ENCODE data around the gene SFSWAP. TPM values are rescaled to one million over a fixed set of nuclear protein-coding genes. Genes with fewer than 3 reads are reported as not detected.

SFSWAP gene
- total and polyA plus RNA-seq, 2 of the 8 experiments (the other 6 are each of a cell fraction or from before 2014, with no cell fraction given), result 36.5 to 49.5 TPM

- no peak overlapping the region for H4K8ac ChIP-seq (ENCODE audit: extremely low read depth, insufficient read depth, low read length)
- no peak overlapping the region for H2BK20ac ChIP-seq (ENCODE audit: low read length)
- H3K9me3 ChIP-seq (ENCODE audit: insufficient read depth in 2 of 2, low read depth in 1 of 2, low read length in 1 of 2), result no peaks in the 10 kb centered on the region
- no peak overlapping the region for H4K91ac ChIP-seq (replicated peaks; ENCODE audit: insufficient read length, low read length)
- no peak overlapping the region for H3K9ac ChIP-seq (replicated peaks in 1 of 4; ENCODE audit: extremely low read depth in 1 of 4, low read depth in 3 of 4, low read length in 3 of 4)
- no peak overlapping the region for H3K4me2 ChIP-seq (ENCODE audit: insufficient read depth in 1 of 2, low read depth in 2 of 2, low read length in 2 of 2)
- H3K23me2 ChIP-seq (ENCODE audit: low read depth, low read length), result no peaks in the 10 kb centered on the region
- peaks cover 0 to 46% (median 8%) of the 10 kb centered on the region in 4 experiments; a peak in 6 of 8 replicates for H3K36me3 ChIP-seq (ENCODE audit: control insufficient read depth in 2 of 4, insufficient read depth in 4 of 4, low read length in 3 of 4)
- ChIA-PET POLR2A (ENCODE audit: partially characterized antibody) (no interaction called here), CTCF (ENCODE audit: partially characterized antibody) (no interaction called here)
- no peak overlapping the region for H2BK12ac ChIP-seq (ENCODE audit: low read depth, low read length)
- no peak overlapping the region for H2BK120ac ChIP-seq (replicated peaks; ENCODE audit: low read depth, low read length)
- H4K5ac ChIP-seq (ENCODE audit: insufficient read length, low read depth, low read length), result no peak overlapping the region
- H3K23ac ChIP-seq (ENCODE audit: insufficient read length), result no peak overlapping the region
- H3K14ac ChIP-seq (ENCODE audit: insufficient read length), result no peak overlapping the region
- no peak overlapping the region for H3K4ac ChIP-seq (replicated peaks; ENCODE audit: insufficient read length, low read depth, low read length)
- H3K27me3 ChIP-seq (replicated peaks in 1 of 4; ENCODE audit: control insufficient read depth in 3 of 4, extremely low read depth in 1 of 4, insufficient read depth in 3 of 4, low read length in 3 of 4), result no peaks in the 10 kb centered on the region
- H3K18ac ChIP-seq (ENCODE audit: extremely low read depth, low read length), result no peak overlapping the region
- no peak overlapping the region for H2BK5ac ChIP-seq (ENCODE audit: low read depth, low read length)
- H2AK5ac ChIP-seq (ENCODE audit: low read depth, low read length), result no peak overlapping the region
- 89% methylated on average over 24 of the region's 24 CpGs; no CpG with 5 or more reads in 1 of the 2 experiments for WGBS, 2 experiments (ENCODE audit: extremely low coverage in 1 of 2, insufficient coverage in 1 of 2, insufficient read length in 1 of 2, insufficient replicate concordance in 2 of 2, low coverage in 1 of 2, low lambda C conversion rate in 2 of 2, missing lambda C conversion rate in 1 of 2)
- no peak for DNase-seq (ENCODE audit: low read depth in 1 of 2, low spot score in 2 of 2)
- no peaks in the 10 kb centered on the region for H3K79me2 ChIP-seq (ENCODE audit: control insufficient read depth in 1 of 2, insufficient read depth in 2 of 2, low read length in 2 of 2)
- H3K4me3 ChIP-seq (ENCODE audit: extremely low read depth in 1 of 4, insufficient read depth in 2 of 4, low read depth in 3 of 4, low read length in 4 of 4), result no peak overlapping the region
- H3K56ac ChIP-seq (replicated peaks; ENCODE audit: insufficient read length, low read depth, low read length), result no peak overlapping the region
- no peak overlapping the region for H3K27ac ChIP-seq (ENCODE audit: low read depth, low read length)
- H2BK15ac ChIP-seq (ENCODE audit: low read length), result no peak overlapping the region
- H2AFZ ChIP-seq (ENCODE audit: low read length), result no peak overlapping the region
- FAIRE-seq, result no peak
- H3K79me1 ChIP-seq (ENCODE audit: low read depth, low read length), result no peaks in the 10 kb centered on the region
- peaks cover 0 to 3% (median under 1%) of the 10 kb centered on the region in 4 experiments; a peak in 2 of 7 replicates for H3K4me1 ChIP-seq (replicated peaks in 1 of 4; ENCODE audit: control insufficient read depth in 3 of 4, insufficient read depth in 4 of 4, low read length in 3 of 4)
- peaks cover 0 to 7% of the 10 kb centered on the region in 2 experiments for H4K20me1 ChIP-seq (replicated peaks in 1 of 2; ENCODE audit: control insufficient read depth in 1 of 2, insufficient read depth in 2 of 2, low read length in 2 of 2)
- TF ChIP-seq SIX5 (IDR thresholded peaks at IDR 0.05; ENCODE audit: low read depth, low read length) (no peak), SAP30 (IDR thresholded peaks at IDR 0.05; ENCODE audit: insufficient read depth, insufficient replicate concordance, low read length) (no peak), KDM5A (IDR thresholded peaks at IDR 0.05; ENCODE audit: low read length) (no peak), ZNF274 (IDR thresholded peaks at IDR 0.05; ENCODE audit: borderline replicate concordance, extremely low read depth, low read length) (no peak), CREB1 (IDR thresholded peaks at IDR 0.05) (no peak), KDM1A (IDR thresholded peaks at IDR 0.05; ENCODE audit: borderline replicate concordance, low read length) (no peak), EGR1 (IDR thresholded peaks at IDR 0.05; ENCODE audit: borderline replicate concordance, low read depth, low read length) (no peak), SIRT6 (IDR thresholded peaks at IDR 0.05; ENCODE audit: low read length) (no peak), HDAC6 (IDR thresholded peaks at IDR 0.05; ENCODE audit: low read depth, low read length) (no peak), JUN (IDR thresholded peaks at IDR 0.05; ENCODE audit: low read depth, low read length) (no peak), RBBP5 (IDR thresholded peaks at IDR 0.05; ENCODE audit: borderline replicate concordance, low read depth, low read length) (no peak), CBX8 (IDR thresholded peaks at IDR 0.05; ENCODE audit: borderline replicate concordance, low read depth, low read length) (no peak), CHD2 (IDR thresholded peaks at IDR 0.05; ENCODE audit: low read length) (no peak), CBX5 (IDR thresholded peaks at IDR 0.05; ENCODE audit: low read depth, low read length) (no peak)
- TF ChIP-seq, protein P1, sequence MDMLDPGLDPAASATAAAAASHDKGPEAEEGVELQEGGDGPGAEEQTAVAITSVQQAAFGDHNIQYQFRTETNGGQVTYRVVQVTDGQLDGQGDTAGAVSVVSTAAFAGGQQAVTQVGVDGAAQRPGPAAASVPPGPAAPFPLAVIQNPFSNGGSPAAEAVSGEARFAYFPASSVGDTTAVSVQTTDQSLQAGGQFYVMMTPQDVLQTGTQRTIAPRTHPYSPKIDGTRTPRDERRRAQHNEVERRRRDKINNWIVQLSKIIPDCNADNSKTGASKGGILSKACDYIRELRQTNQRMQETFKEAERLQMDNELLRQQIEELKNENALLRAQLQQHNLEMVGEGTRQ (IDR thresholded peaks at IDR 0.05; ENCODE audit: low read length), result no peak
Measured at GRCh38 chr12:131848753-131849152, 137.9 kb downstream of the SFSWAP start.
